NB4 (cell line): ENCODE results near the gene ATP6V1F.

Experiments used
- CTCF ChIP-seq: IDR thresholded peaks from one replicate; pipeline ENCODE4 v1.5.1; 2012; ENCODE audit warnings: low read depth, low read length
- MYC ChIP-seq: IDR thresholded peaks from 2 replicates; pipeline ENCODE4 v1.6.1; 2011; ENCODE audit warnings: low read depth, low read length
- POLR2A ChIP-seq: IDR thresholded peaks from 2 replicates; pipeline ENCODE4 v1.6.1; 2011; ENCODE audit warnings: mild to moderate bottlenecking; ENCODE audit not compliant: insufficient read length; ENCODE audit errors: extremely low read depth
- TF ChIP-seq, protein P1 (sequence below): IDR thresholded peaks from 2 replicates; pipeline ENCODE4 v1.6.1; 2011; ENCODE audit warnings: low read depth, low read length

GRCh38 chr7:128848289-128849155, 14.1 kb upstream of the ATP6V1F start:
- no peak for TF ChIP-seq CTCF
- no peak for TF ChIP-seq POLR2A
- TF ChIP-seq, protein P1, sequence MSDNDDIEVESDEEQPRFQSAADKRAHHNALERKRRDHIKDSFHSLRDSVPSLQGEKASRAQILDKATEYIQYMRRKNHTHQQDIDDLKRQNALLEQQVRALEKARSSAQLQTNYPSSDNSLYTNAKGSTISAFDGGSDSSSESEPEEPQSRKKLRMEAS = no peak
- TF ChIP-seq MYC = no peak
